H1 (cell line): Measurements from ENCODE around the gene MGAT5B. TPM values are rescaled to one million over a fixed set of nuclear protein-coding genes. Genes with fewer than 3 reads are reported as not detected.

Experiments
- CTCF ChIA-PET: fragments of 300-600 bp; sonication (Branson Sonifier 250); formaldehyde crosslinking; loops from one replicate; lab custom pipeline; 2021; ENCODE audit not compliant: partially characterized antibody; lab: Charles Lee
- POLR2A ChIA-PET: fragments of 300-600 bp; sonication (Branson Sonifier 250); formaldehyde crosslinking; loops from one replicate; lab custom pipeline; 2021; ENCODE audit warnings: inconsistent platforms; ENCODE audit not compliant: partially characterized antibody; lab: Charles Lee
- DNase-seq, 2 experiments: peaks; one replicate each; pipeline versions ENCODE4 v3.0.0 to v3.0.0-alpha.2; 2010 to 2022; ENCODE audit warnings: low spot score in 2 of 2, low read depth in 1 of 2, mixed read lengths in 1 of 2
- FAIRE-seq: peaks from 2 replicates; lab custom pipeline; 2011; peaks lifted over from hg19 to GRCh38; lab: Jason Lieb, UNC
- H2AFZ ChIP-seq: 2 replicates; pipeline ENCODE4 v1.8.1; 2012; ENCODE audit warnings: low read length, inconsistent platforms
- H2AK5ac ChIP-seq: 2 replicates; pipeline ENCODE4 v1.6.1; 2013; ENCODE audit warnings: low read depth, low read length
- H2BK120ac ChIP-seq: replicated peaks from 2 replicates; pipeline ENCODE3; 2013; ENCODE audit warnings: low read depth, low read length, inconsistent platforms
- H2BK12ac ChIP-seq: 2 replicates; pipeline ENCODE4 v1.6.1; 2013; ENCODE audit warnings: low read depth, low read length
- H2BK15ac ChIP-seq: 2 replicates; pipeline ENCODE4 v1.6.1; 2013; ENCODE audit warnings: low read length
- H2BK20ac ChIP-seq: 2 replicates; pipeline ENCODE4 v1.6.1; 2013; ENCODE audit warnings: low read length
- H2BK5ac ChIP-seq: 2 replicates; pipeline ENCODE4 v1.6.1; 2013; ENCODE audit warnings: low read depth, low read length
- H3K14ac ChIP-seq: 2 replicates; pipeline ENCODE4 v1.6.1; 2013; ENCODE audit warnings: inconsistent platforms; ENCODE audit not compliant: insufficient read length
- H3K18ac ChIP-seq: 2 replicates; pipeline ENCODE4 v1.6.1; 2013; ENCODE audit warnings: low read length; ENCODE audit errors: extremely low read depth
- H3K23ac ChIP-seq: 2 replicates; pipeline ENCODE4 v1.6.1; 2013; ENCODE audit warnings: inconsistent platforms; ENCODE audit not compliant: insufficient read length
- H3K23me2 ChIP-seq: 2 replicates; pipeline ENCODE4 v1.6.1; 2013; ENCODE audit warnings: low read depth, low read length
- H3K27ac ChIP-seq: 2 replicates; pipeline ENCODE4 v1.6.1; 2011; ENCODE audit warnings: low read depth, low read length, inconsistent platforms
- H3K27me3 ChIP-seq, 4 experiments: replicated peaks in 1 of 4; 1 replicate in 1 of 4; 2 replicates in 3 of 4; pipeline versions ENCODE4 v1.6.1 to v1.8.1; 2011 to 2013; ENCODE audit warnings: low read length in 3 of 4, mild to moderate bottlenecking in 3 of 4, inconsistent platforms in 2 of 4, mixed read lengths in 2 of 4, moderate library complexity in 1 of 4; ENCODE audit not compliant: control insufficient read depth in 3 of 4, insufficient read depth in 3 of 4; ENCODE audit errors: extremely low read depth in 1 of 4
- H3K36me3 ChIP-seq, 4 experiments: 2 replicates each; pipeline versions ENCODE4 v1.6.1 to v1.8.1; 2011 to 2013; ENCODE audit warnings: mild to moderate bottlenecking in 4 of 4, low read length in 3 of 4, moderate library complexity in 2 of 4, control low read depth in 1 of 4, inconsistent platforms in 1 of 4; ENCODE audit not compliant: insufficient read depth in 4 of 4, control insufficient read depth in 2 of 4
- H3K4ac ChIP-seq: replicated peaks from 2 replicates; pipeline ENCODE3; 2013; ENCODE audit warnings: low read length, low read depth, mixed read lengths, inconsistent platforms; ENCODE audit not compliant: insufficient read length
- H3K4me1 ChIP-seq, 4 experiments: replicated peaks in 1 of 4; 1 replicate in 1 of 4; 2 replicates in 3 of 4; pipeline versions ENCODE4 v1.6.1 to v1.8.1; 2011 to 2013; ENCODE audit warnings: low read length in 3 of 4, inconsistent platforms in 2 of 4, mixed read lengths in 1 of 4; ENCODE audit not compliant: insufficient read depth in 4 of 4, control insufficient read depth in 3 of 4
- H3K4me2 ChIP-seq, 2 experiments: 2 replicates each; pipeline versions ENCODE4 v1.6.1 to v1.8.1; 2011 to 2013; ENCODE audit warnings: low read depth in 2 of 2, low read length in 2 of 2, control low read depth in 1 of 2, inconsistent platforms in 1 of 2, mild to moderate bottlenecking in 1 of 2; ENCODE audit not compliant: insufficient read depth in 1 of 2
- H3K4me3 ChIP-seq, 4 experiments: fragments of 200-600, 300-600 bp in 1 of 4; sonication (generic), shearing (Covaris generic), sonication (Bioruptor Twin) in 1 of 4; 2 replicates each; pipeline versions ENCODE4 v1.5.1 to v1.8.1; 2011 to 2016; ENCODE audit warnings: low read length in 4 of 4, low read depth in 3 of 4, control low read depth in 2 of 4, inconsistent platforms in 2 of 4, mild to moderate bottlenecking in 2 of 4, mixed read lengths in 1 of 4, moderate library complexity in 1 of 4; ENCODE audit not compliant: insufficient read depth in 2 of 4; ENCODE audit errors: extremely low read depth in 1 of 4
- H3K56ac ChIP-seq: replicated peaks from 2 replicates; pipeline ENCODE3; 2013; ENCODE audit warnings: low read depth, mild to moderate bottlenecking, mixed read lengths, low read length, inconsistent platforms; ENCODE audit not compliant: insufficient read length
- H3K79me1 ChIP-seq: 2 replicates; pipeline ENCODE4 v1.6.1; 2013; ENCODE audit warnings: low read depth, low read length, control low read depth
- H3K79me2 ChIP-seq, 2 experiments: 2 replicates each; pipeline versions ENCODE4 v1.6.1 to v1.8.1; 2012 to 2013; ENCODE audit warnings: low read length in 2 of 2, mild to moderate bottlenecking in 2 of 2, inconsistent platforms in 1 of 2; ENCODE audit not compliant: insufficient read depth in 2 of 2, control insufficient read depth in 1 of 2
- H3K9ac ChIP-seq, 4 experiments: replicated peaks in 1 of 4; 1 replicate in 1 of 4; 2 replicates in 3 of 4; pipeline versions ENCODE4 v1.6.1 to v1.8.1; 2011 to 2013; ENCODE audit warnings: low read depth in 3 of 4, low read length in 3 of 4, control low read depth in 2 of 4, mild to moderate bottlenecking in 2 of 4, moderate library complexity in 2 of 4, inconsistent platforms in 1 of 4; ENCODE audit errors: extremely low read depth in 1 of 4
- H3K9me3 ChIP-seq, 2 experiments: 2 replicates each; pipeline versions ENCODE4 v1.6.1 to v1.8.1; 2012 to 2013; ENCODE audit warnings: mild to moderate bottlenecking in 2 of 2, moderate library complexity in 2 of 2, control low read depth in 1 of 2, inconsistent platforms in 1 of 2, low read depth in 1 of 2, low read length in 1 of 2, mixed read lengths in 1 of 2; ENCODE audit not compliant: insufficient read depth in 2 of 2
- H4K20me1 ChIP-seq, 2 experiments: replicated peaks in 1 of 2; 2 replicates each; pipeline versions ENCODE3 to v1.8.1; 2011 to 2013; ENCODE audit warnings: inconsistent platforms in 2 of 2, low read length in 2 of 2, mild to moderate bottlenecking in 1 of 2; ENCODE audit not compliant: insufficient read depth in 2 of 2, control insufficient read depth in 1 of 2
- H4K5ac ChIP-seq: 2 replicates; pipeline ENCODE4 v1.6.1; 2013; ENCODE audit warnings: low read length, low read depth, mixed read lengths, inconsistent platforms; ENCODE audit not compliant: insufficient read length
- H4K8ac ChIP-seq: 2 replicates; pipeline ENCODE4 v1.8.0; 2013; ENCODE audit warnings: mild to moderate bottlenecking, moderate library complexity, low read length, inconsistent platforms; ENCODE audit not compliant: insufficient read depth; ENCODE audit errors: extremely low read depth
- H4K91ac ChIP-seq: replicated peaks from 2 replicates; pipeline ENCODE3; 2013; ENCODE audit warnings: low read length, mixed read lengths, inconsistent platforms; ENCODE audit not compliant: insufficient read length
- ATF2 ChIP-seq: IDR thresholded peaks from 2 replicates; pipeline ENCODE4 v1.6.1; 2012; ENCODE audit warnings: low read length, inconsistent platforms
- BRCA1 ChIP-seq: IDR thresholded peaks from 2 replicates; pipeline ENCODE4 v1.6.1; 2012; ENCODE audit warnings: low read depth, low read length, improper control_type of control experiment
- CBX5 ChIP-seq: fragments of 300-800, 300-1000 bp; sonication (generic); IDR thresholded peaks from 2 replicates; pipeline ENCODE4 v1.7.1; 2016; ENCODE audit warnings: antibody characterized with exemption, low read length, low read depth
- CBX8 ChIP-seq: fragments of 300-800, 300-1000 bp; sonication (generic); IDR thresholded peaks from 2 replicates; pipeline ENCODE4 v1.7.1; 2016; ENCODE audit warnings: low read depth, low read length, borderline replicate concordance
- CHD2 ChIP-seq: IDR thresholded peaks from 2 replicates; pipeline ENCODE4 v1.6.1; 2012; ENCODE audit warnings: low read length, improper control_type of control experiment
- CREB1 ChIP-seq: IDR thresholded peaks from 2 replicates; pipeline ENCODE4 v1.6.1; 2012; ENCODE audit warnings: inconsistent platforms
- EGR1 ChIP-seq: IDR thresholded peaks from 2 replicates; pipeline ENCODE4 v1.6.1; 2011; ENCODE audit warnings: low read depth, low read length, borderline replicate concordance
- JUN ChIP-seq: IDR thresholded peaks from 2 replicates; pipeline ENCODE4 v1.6.1; 2011; ENCODE audit warnings: low read depth, mild to moderate bottlenecking, improper control_type of control experiment, low read length
- KDM4A ChIP-seq: IDR thresholded peaks from one replicate; pipeline ENCODE4 v1.7.1; 2012; ENCODE audit warnings: low read depth, mild to moderate bottlenecking, moderate library complexity, low read length, inconsistent platforms; ENCODE audit not compliant: severe bottlenecking
- KDM5A ChIP-seq: fragments of 200-600 bp; IDR thresholded peaks from 2 replicates; pipeline ENCODE4 v1.7.1; 2012; ENCODE audit warnings: mild to moderate bottlenecking, low read length, inconsistent platforms, mixed read lengths
- MAFK ChIP-seq: IDR thresholded peaks from 2 replicates; pipeline ENCODE4 v1.6.1; 2012; ENCODE audit warnings: low read depth, mild to moderate bottlenecking, improper control_type of control experiment, low read length
- RNF2 ChIP-seq: fragments of 200-900, 300-1000 bp; sonication (generic); IDR thresholded peaks from 2 replicates; pipeline ENCODE4 v1.7.1; 2016; ENCODE audit warnings: borderline replicate concordance, low read depth, mild to moderate bottlenecking, antibody characterized with exemption, low read length; ENCODE audit not compliant: poor library complexity, severe bottlenecking; ENCODE audit errors: missing control alignments
- SRF ChIP-seq: IDR thresholded peaks from 2 replicates; pipeline ENCODE4 v1.6.1; 2011; ENCODE audit warnings: mild to moderate bottlenecking, low read depth, low read length, moderate library complexity
- TAF1 ChIP-seq: IDR thresholded peaks from 2 replicates; pipeline ENCODE4 v1.6.1; 2011; ENCODE audit warnings: mild to moderate bottlenecking, low read depth, low read length
- WGBS, 2 experiments: shearing (Covaris generic) in 1 of 2; methylation state at CpG; one replicate each; pipeline versions ENCODE4 v1.1.6 to v1.1.7; 2013 to 2015; ENCODE audit warnings: low lambda C conversion rate in 2 of 2, mixed read lengths in 2 of 2, inconsistent platforms in 1 of 2, low coverage in 1 of 2, missing lambda C conversion rate in 1 of 2; ENCODE audit not compliant: insufficient replicate concordance in 2 of 2, insufficient coverage in 1 of 2, insufficient read length in 1 of 2; ENCODE audit errors: extremely low coverage in 1 of 2, missing lambda C conversion rate in 1 of 2; 5-methylcytosine and 5-hydroxymethylcytosine counted together
- polyA plus RNA-seq, 7 experiments: library from polyadenylated mRNA; depleted of rRNA in 3 of 7; stranded (reverse) in 5 of 7; unstranded in 2 of 7; fragments of >200 nt in 5 of 7; fragments of 200-250 nt in 2 of 7; gene quantifications; 1 replicate in 5 of 7; 2 replicates in 1 of 7; 4 replicates in 1 of 7; pipeline versions ENCODE4 v1.2.1 to v1.2.3, GENCODE V29; 2011 to 2013; ENCODE audit warnings: missing spikeins in 2 of 7, mixed read lengths in 2 of 7
- total RNA-seq: library from RNA; stranded (reverse); fragmentation: NEBNext Ultra II Directional; extraction: Animal tissue kit (Norgen Biotek cat#: 25700); gene quantifications from 2 replicates; pipeline ENCODE4 v1.2.1, GENCODE V29; 2021

Gene MGAT5B
- total and polyA plus RNA-seq, 2 of the 8 experiments (the other 6 are each of a cell fraction or from before 2014, with no cell fraction given): 7.9 to 8.2 TPM

GRCh38 chr17:76914937-76915336, 46.7 kb downstream of the MGAT5B start:
- CTCF ChIA-PET: no interaction called here
- no peaks in the 10 kb centered on the region for H3K79me2 ChIP-seq
- no peaks in the 10 kb centered on the region for H3K23me2 ChIP-seq
- WGBS, 2 experiments: 92% methylated on average over 5 of the region's 6 CpGs; no CpG with 5 or more reads in 1 of the 2 experiments
- H2BK12ac ChIP-seq: no peak overlapping the region
- no peak overlapping the region for H2BK5ac ChIP-seq
- H4K20me1 ChIP-seq: peaks cover 3 to 5% of the 10 kb centered on the region in 2 experiments
- no peak overlapping the region for H4K5ac ChIP-seq
- peaks cover 0 to 2% (median 0%) of the 10 kb centered on the region in 4 experiments; a peak in 2 of 7 replicates for H3K4me1 ChIP-seq
- POLR2A ChIA-PET: no interaction called here
- H2BK120ac ChIP-seq: no peak overlapping the region
- no peak overlapping the region for H3K27ac ChIP-seq
- no peak overlapping the region for H4K91ac ChIP-seq
- H3K56ac ChIP-seq: no peak overlapping the region
- no peak overlapping the region for H3K23ac ChIP-seq
- FAIRE-seq (no peak), DNase-seq (no peak)
- H3K14ac ChIP-seq: no peak overlapping the region
- no peak overlapping the region for H4K8ac ChIP-seq
- no peak overlapping the region for H2BK15ac ChIP-seq
- no peak overlapping the region for H3K4me2 ChIP-seq
- no peak overlapping the region for H2BK20ac ChIP-seq
- no peaks in the 10 kb centered on the region for H3K36me3 ChIP-seq
- H3K4me3 ChIP-seq: no peak overlapping the region
- H3K9ac ChIP-seq: no peak overlapping the region; a peak in 1 of 7 replicates
- H3K79me1 ChIP-seq: no peaks in the 10 kb centered on the region
- H3K18ac ChIP-seq: no peak overlapping the region
- H3K27me3 ChIP-seq: no peaks in the 10 kb centered on the region
- H3K9me3 ChIP-seq: no peaks in the 10 kb centered on the region
- no peak overlapping the region for H3K4ac ChIP-seq
- H2AK5ac ChIP-seq: no peak overlapping the region
- no peak overlapping the region for H2AFZ ChIP-seq
- TF ChIP-seq CBX5 (no peak), CHD2 (no peak), BRCA1 (no peak), KDM4A (no peak), RNF2 (no peak), JUN (no peak), EGR1 (no peak), CREB1 (no peak), CBX8 (no peak), ATF2 (no peak), TAF1 (no peak), SRF (no peak), KDM5A (no peak), MAFK (no peak)
